Spleen (tissue), 7 donors: ENCODE measurements around the gene KRTAP12-1.

Source experiments
- CTCF ChIP-seq, 11 experiments: fragments of 200-600 bp in 7 of 11; fragments of 450-650 bp in 4 of 11; sonication (generic) in 4 of 11; IDR thresholded peaks in 8 of 11; conservative IDR thresholded peaks in 3 of 11; 1 replicate in 7 of 11; 2 replicates in 4 of 11; pipeline versions ENCODE4 v1.4.0 to v1.8.0; 2016 to 2021; ENCODE audit warnings: antibody characterized with exemption in 11 of 11, inconsistent platforms in 4 of 11, mild to moderate bottlenecking in 1 of 11
- POLR2A ChIP-seq, 3 donors: fragments of 450-650 bp; IDR thresholded peaks; one replicate each; pipeline ENCODE4 v1.5.1; 2017; ENCODE audit warnings: antibody characterized with exemption in 3 of 3, mild to moderate bottlenecking in 1 of 3
- POLR2AphosphoS5 ChIP-seq, 3 donors: sonication (generic); formaldehyde crosslinking; IDR thresholded peaks; one replicate each; pipeline ENCODE4 v1.5.1; 2017; ENCODE audit warnings: antibody characterized with exemption in 3 of 3
- donor health status: DM: no; HTN: no; CAD: no; lungs with moderate emphysema.
- donor health status: DM: no; HTN: no; CAD: no.
- donor health status: DM: no; HTN: no; CAD: no.

- TF ChIP-seq CTCF (IDR thresholded peaks at IDR 0.05 in 8 of 11, conservative IDR thresholded peaks at IDR 0.05 in 3 of 11) (no peak), POLR2A (IDR thresholded peaks at IDR 0.05) (no peak), POLR2AphosphoS5 (IDR thresholded peaks at IDR 0.05) (no peak)
Observed at GRCh38 chr21:44724926-44725325, 43.0 kb upstream of the KRTAP12-1 start.
